Measurements from ENCODE around the gene TTLL11.
A peak's percentile ranks its signal among the peaks of the same experiment; 100 is the strongest.

The TTLL11 gene

DNA sequence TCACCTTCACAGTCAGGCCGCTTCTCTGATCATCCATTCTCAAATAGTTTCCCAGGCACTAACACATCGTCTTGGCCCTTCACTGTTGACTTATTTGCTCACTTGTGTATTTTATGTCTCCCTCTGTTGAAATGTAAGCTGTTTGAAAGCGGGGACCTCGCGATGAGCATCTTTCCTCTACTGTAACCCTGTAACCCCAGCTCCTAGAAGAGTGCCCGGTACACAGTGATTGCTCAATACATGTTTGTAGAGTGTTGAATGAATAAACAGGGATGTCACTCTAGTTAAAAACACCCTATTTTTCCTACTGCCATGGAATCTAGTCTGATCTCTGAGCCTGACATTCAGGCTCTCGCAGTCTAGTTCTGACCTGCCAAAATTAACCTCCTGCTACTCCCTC is 150.8 kb downstream of the TTLL11 start:
- Histone ChIP-seq H3K4me1 (ENCODE audit: control insufficient read depth, low read length) (peaks cover 99% of the 10 kb centered on the region), H3K4me2 (ENCODE audit: low read length) (peak overlapping the region; percentile 95), H3K4me3 (ENCODE audit: low read length) (peak overlapping the region; percentile 67), H3K9me2 (replicated peaks; ENCODE audit: control insufficient read depth, low read length) (no peaks in the 10 kb centered on the region), H3K27ac (ENCODE audit: low read depth, low read length) (peak overlapping the region; percentile 100), H3K27me3 (ENCODE audit: control insufficient read depth, low read length) (no peaks in the 10 kb centered on the region), H3F3A (ENCODE audit: control insufficient read depth, insufficient read depth) (peaks cover 58% of the 10 kb centered on the region), H4K20me1 (ENCODE audit: control insufficient read depth, insufficient read depth, low read depth, low read length) (no peaks in the 10 kb centered on the region), H3K79me2 (ENCODE audit: control insufficient read depth, low read length) (peaks cover 13% of the 10 kb centered on the region), H3K9me3 (ENCODE audit: control insufficient read depth, insufficient read depth, low read length) (no peaks in the 10 kb centered on the region), H3K36me3 (ENCODE audit: control insufficient read depth, low read length) (peaks cover 24% of the 10 kb centered on the region)
- TF ChIP-seq, protein P1, sequence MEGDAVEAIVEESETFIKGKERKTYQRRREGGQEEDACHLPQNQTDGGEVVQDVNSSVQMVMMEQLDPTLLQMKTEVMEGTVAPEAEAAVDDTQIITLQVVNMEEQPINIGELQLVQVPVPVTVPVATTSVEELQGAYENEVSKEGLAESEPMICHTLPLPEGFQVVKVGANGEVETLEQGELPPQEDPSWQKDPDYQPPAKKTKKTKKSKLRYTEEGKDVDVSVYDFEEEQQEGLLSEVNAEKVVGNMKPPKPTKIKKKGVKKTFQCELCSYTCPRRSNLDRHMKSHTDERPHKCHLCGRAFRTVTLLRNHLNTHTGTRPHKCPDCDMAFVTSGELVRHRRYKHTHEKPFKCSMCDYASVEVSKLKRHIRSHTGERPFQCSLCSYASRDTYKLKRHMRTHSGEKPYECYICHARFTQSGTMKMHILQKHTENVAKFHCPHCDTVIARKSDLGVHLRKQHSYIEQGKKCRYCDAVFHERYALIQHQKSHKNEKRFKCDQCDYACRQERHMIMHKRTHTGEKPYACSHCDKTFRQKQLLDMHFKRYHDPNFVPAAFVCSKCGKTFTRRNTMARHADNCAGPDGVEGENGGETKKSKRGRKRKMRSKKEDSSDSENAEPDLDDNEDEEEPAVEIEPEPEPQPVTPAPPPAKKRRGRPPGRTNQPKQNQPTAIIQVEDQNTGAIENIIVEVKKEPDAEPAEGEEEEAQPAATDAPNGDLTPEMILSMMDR (IDR thresholded peaks at IDR 0.05; ENCODE audit: low read depth, low read length, poor library complexity, severe bottlenecking) = no peak
- no peak for TF ChIP-seq EZH2phosphoT487 (IDR thresholded peaks at IDR 0.05; ENCODE audit: borderline replicate concordance, low read length)

DNA sequence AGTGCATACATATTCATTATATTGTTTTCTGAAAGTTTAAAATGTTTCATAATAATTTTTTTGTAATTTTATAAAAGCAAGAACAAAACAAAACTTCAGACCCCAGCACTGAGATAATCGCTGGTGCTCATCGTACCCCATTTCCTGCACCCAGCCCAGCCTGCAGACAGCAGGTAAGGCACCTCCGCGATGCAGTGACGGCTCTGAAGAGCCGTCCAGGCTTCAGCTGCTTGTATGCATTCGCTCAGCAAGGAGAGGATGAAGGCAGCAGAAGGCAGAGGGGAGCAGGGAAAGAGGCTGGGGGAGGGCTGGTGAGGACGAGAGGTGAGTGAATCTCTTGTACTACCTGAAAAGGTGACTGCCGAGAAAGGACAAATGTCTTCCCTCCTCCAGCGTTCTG is 153.5 kb downstream of the TTLL11 start:
- Histone ChIP-seq H3K9me3 (ENCODE audit: control insufficient read depth, insufficient read depth, low read length) (no peaks in the 10 kb centered on the region), H3K27ac (ENCODE audit: low read depth, low read length) (peak overlapping the region; percentile 100), H3K27me3 (ENCODE audit: control insufficient read depth, low read length) (no peaks in the 10 kb centered on the region), H3K4me2 (ENCODE audit: low read length) (peak overlapping the region; percentile 95), H3K9me2 (replicated peaks; ENCODE audit: control insufficient read depth, low read length) (no peaks in the 10 kb centered on the region), H3F3A (ENCODE audit: control insufficient read depth, insufficient read depth) (peaks cover 40% of the 10 kb centered on the region), H3K79me2 (ENCODE audit: control insufficient read depth, low read length) (peaks cover 13% of the 10 kb centered on the region), H4K20me1 (ENCODE audit: control insufficient read depth, insufficient read depth, low read depth, low read length) (no peaks in the 10 kb centered on the region), H3K4me1 (ENCODE audit: control insufficient read depth, low read length) (peaks cover 90% of the 10 kb centered on the region), H3K4me3 (ENCODE audit: low read length) (peak overlapping the region; percentile 67), H3K36me3 (ENCODE audit: control insufficient read depth, low read length) (peaks cover 23% of the 10 kb centered on the region)
- TF ChIP-seq, protein P1 (IDR thresholded peaks at IDR 0.05; ENCODE audit: low read depth, low read length, poor library complexity, severe bottlenecking) = no peak
- no peak for TF ChIP-seq EZH2phosphoT487 (IDR thresholded peaks at IDR 0.05; ENCODE audit: borderline replicate concordance, low read length)

DNA sequence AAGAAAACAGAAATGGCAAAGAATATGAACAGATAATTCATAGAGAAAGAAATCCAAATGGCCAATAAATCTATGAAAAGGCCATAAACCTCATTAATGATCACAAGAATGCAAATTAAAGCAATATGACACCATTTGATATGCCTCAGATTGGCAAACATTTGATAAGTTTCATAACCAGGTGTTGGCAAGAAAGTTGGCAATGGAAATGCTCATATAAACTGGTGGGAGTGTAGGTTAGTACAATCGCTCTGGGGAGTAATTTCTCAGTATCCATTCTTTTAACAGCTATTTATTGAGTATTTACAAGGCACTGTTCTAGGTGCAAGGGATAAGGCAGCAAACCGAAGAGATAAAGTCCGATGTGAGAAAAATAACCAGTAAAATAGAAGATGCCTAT is 154.5 kb downstream of the TTLL11 start:
- TF ChIP-seq EZH2phosphoT487 (IDR thresholded peaks at IDR 0.05; ENCODE audit: borderline replicate concordance, low read length) = no peak
- TF ChIP-seq, protein P1 (IDR thresholded peaks at IDR 0.05; ENCODE audit: low read depth, low read length, poor library complexity, severe bottlenecking) = no peak
- Histone ChIP-seq H3K79me2 (ENCODE audit: control insufficient read depth, low read length) (peaks cover 13% of the 10 kb centered on the region), H3K4me3 (ENCODE audit: low read length) (peak overlapping the region; percentile 46), H3K27me3 (ENCODE audit: control insufficient read depth, low read length) (no peaks in the 10 kb centered on the region), H3K36me3 (ENCODE audit: control insufficient read depth, low read length) (peaks cover 18% of the 10 kb centered on the region), H3K9me3 (ENCODE audit: control insufficient read depth, insufficient read depth, low read length) (no peaks in the 10 kb centered on the region), H4K20me1 (ENCODE audit: control insufficient read depth, insufficient read depth, low read depth, low read length) (no peaks in the 10 kb centered on the region), H3K9me2 (replicated peaks; ENCODE audit: control insufficient read depth, low read length) (no peaks in the 10 kb centered on the region), H3K4me2 (ENCODE audit: low read length) (peak overlapping the region; percentile 95), H3K4me1 (ENCODE audit: control insufficient read depth, low read length) (peaks cover 80% of the 10 kb centered on the region), H3K27ac (ENCODE audit: low read depth, low read length) (peak overlapping the region; percentile 100), H3F3A (ENCODE audit: control insufficient read depth, insufficient read depth) (peaks cover 30% of the 10 kb centered on the region)

Data from DOHH2 (cell line).